ENCODE measurements around the gene MOGAT1.

Gene MOGAT1

DNA sequence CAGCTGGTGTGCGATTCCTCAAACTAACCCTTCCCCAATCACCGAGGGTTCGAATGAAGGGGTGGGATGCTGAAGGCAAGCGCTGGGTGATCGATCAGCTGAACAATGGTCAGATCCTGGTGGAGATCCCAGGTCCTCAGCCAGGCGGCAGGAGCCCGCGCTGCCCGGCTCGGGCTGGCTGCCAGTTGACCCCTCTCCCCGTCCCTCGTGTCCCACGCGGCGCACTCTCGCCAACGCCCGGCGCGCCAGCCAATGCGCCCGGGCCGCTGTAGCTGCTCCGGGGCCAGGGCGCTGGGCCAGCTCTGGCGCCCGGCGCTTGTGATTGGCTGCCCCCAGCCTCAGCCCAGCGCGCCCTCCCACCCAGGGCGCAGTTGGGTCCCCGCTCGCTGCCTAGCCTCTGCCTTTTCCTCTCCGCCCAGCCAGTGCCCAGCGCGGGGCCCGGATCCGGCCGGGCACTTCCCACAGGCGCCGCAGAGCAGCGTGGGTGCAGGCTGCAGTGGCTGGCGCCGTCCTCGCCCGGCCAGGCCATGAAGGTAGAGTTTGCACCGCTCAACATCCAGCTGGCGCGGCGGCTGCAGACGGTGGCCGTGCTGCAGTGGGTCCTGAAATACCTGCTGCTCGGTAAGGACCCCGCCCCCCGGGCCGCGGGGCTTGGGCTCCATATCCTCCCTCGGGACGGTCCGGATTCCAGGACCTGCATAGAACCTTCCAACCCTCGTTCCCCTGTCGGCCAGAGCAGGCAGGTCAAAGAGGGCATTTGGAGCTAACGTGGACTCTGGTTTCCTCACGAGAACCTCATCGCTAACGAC lies at the start of gene MOGAT1:
Gene MOGAT1 (plus strand): TSS at position 400 of the 809 bp plus-strand sequence. CDS start 128 bp downstream, at position 528.
- no peak for TF ChIP-seq CTCF (IDR thresholded peaks at IDR 0.05; ENCODE audit: low read depth, low read length)
- no peak within 1 kb of the TSS for H3K4me3 ChIP-seq (ENCODE audit: low read depth, low read length)

- no peak for TF ChIP-seq CTCF (IDR thresholded peaks at IDR 0.05; ENCODE audit: low read depth, low read length)
Measured at GRCh38 chr2:222621893-222622292, 49.6 kb upstream of the MOGAT1 start.

DNA sequence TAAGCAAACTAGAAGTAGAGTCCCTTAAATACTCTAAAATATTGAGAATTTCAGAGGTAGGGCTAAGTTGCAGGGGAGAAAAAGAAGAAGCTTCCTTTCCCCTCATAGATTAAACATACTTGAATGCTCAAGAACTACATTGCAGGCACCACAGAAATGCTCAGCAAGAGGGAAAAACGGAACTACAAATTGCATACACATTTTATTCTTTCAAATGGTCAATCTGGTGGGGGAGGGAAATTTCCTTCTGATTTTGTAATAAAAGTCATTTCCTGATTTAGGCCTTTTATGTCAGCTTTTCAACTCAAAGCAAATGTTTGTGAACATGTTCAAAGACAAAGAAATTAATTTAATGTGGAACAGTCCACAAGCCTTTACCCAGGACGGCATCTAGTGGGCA lies 48.5 kb upstream of the MOGAT1 start:
- H3K4me3 ChIP-seq (ENCODE audit: low read depth, low read length), result no peak overlapping the region
- no peak for TF ChIP-seq CTCF (IDR thresholded peaks at IDR 0.05; ENCODE audit: low read depth, low read length)

More at GRCh38 chr2:222621893-222622292, 49.6 kb upstream of the MOGAT1 start:
- no peak overlapping the region for H3K4me3 ChIP-seq (ENCODE audit: low read depth, low read length)

DNA sequence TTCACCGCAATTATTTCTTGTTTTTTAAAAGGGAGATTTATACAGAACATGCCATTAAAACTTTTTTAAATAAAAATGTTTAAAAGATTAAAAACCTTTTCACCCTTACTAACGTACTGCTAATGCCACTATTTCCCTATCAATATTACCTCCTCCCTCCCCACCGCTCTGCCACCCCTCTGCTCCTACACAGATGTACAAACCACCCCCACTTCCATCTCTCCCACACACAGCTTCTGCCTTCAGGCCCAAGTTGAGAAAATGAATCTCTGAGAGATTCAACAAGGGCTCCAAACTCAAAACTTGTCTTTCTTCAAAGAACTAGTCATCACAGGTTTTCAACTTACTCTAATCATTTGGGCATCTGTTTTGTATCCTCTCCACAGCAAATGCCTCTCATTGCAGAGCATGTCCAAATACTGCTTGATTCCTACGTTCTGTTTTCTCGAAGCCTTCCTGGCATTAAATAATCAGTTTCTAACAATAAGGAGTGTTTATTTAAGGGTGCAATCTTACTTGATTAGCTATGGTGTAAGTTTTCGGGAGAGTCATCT lies 47.6 kb upstream of the MOGAT1 start:
- H3K4me3 ChIP-seq (ENCODE audit: low read depth, low read length), result no peak overlapping the region
- no peak for TF ChIP-seq CTCF (IDR thresholded peaks at IDR 0.05; ENCODE audit: low read depth, low read length)

- TF ChIP-seq CTCF (IDR thresholded peaks at IDR 0.05; ENCODE audit: low read depth, low read length), result no peak
- H3K4me3 ChIP-seq (ENCODE audit: low read depth, low read length), result no peak overlapping the region
Measured at GRCh38 chr2:222627764-222628163, 43.7 kb upstream of the MOGAT1 start.

GRCh38 chr2:222635295-222635694 lies 36.2 kb upstream of the MOGAT1 start:
- TF ChIP-seq CTCF (IDR thresholded peaks at IDR 0.05; ENCODE audit: low read depth, low read length), result no peak
- H3K4me3 ChIP-seq (ENCODE audit: low read depth, low read length), result no peak overlapping the region

GRCh38 chr2:222637067-222637466 lies 34.4 kb upstream of the MOGAT1 start:
- no peak for TF ChIP-seq CTCF (IDR thresholded peaks at IDR 0.05; ENCODE audit: low read depth, low read length)
- H3K4me3 ChIP-seq (ENCODE audit: low read depth, low read length), result no peak overlapping the region
